ENCODE results near the gene PYROXD2.
A peak's percentile ranks its signal among the peaks of the same experiment; 100 is the strongest.

Gene PYROXD2

DNA sequence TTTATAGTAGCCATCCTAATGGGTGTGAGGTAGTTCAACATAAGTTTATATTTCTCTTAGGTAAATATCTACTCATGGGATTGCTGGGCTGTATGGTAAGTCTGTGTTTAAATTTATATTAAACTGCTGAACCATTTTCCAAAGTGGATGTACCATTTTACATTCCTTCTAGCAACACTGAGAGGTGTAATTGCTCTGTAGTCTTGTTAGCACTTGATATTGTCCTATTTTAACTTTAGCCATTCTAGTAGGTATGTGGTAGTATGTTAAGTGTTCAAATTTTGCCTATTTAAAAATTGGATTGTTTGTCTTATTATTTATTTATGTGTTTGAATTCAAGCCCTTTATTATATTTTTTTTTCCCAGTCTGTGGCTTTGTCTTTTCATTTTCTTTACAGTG is 34.3 kb upstream of the PYROXD2 start:
- no peak for DNase-seq (ENCODE audit: low read depth)
- no peak overlapping the region for H3K4me3 ChIP-seq (ENCODE audit: low read depth, low read length)
- TF ChIP-seq, protein P1, sequence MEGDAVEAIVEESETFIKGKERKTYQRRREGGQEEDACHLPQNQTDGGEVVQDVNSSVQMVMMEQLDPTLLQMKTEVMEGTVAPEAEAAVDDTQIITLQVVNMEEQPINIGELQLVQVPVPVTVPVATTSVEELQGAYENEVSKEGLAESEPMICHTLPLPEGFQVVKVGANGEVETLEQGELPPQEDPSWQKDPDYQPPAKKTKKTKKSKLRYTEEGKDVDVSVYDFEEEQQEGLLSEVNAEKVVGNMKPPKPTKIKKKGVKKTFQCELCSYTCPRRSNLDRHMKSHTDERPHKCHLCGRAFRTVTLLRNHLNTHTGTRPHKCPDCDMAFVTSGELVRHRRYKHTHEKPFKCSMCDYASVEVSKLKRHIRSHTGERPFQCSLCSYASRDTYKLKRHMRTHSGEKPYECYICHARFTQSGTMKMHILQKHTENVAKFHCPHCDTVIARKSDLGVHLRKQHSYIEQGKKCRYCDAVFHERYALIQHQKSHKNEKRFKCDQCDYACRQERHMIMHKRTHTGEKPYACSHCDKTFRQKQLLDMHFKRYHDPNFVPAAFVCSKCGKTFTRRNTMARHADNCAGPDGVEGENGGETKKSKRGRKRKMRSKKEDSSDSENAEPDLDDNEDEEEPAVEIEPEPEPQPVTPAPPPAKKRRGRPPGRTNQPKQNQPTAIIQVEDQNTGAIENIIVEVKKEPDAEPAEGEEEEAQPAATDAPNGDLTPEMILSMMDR (IDR thresholded peaks at IDR 0.05; ENCODE audit: low read depth, low read length, missing control alignments) = no peak
- in situ Hi-C loops (cut with HindIII; ENCODE audit: low sequenced_read_pairs) = no loop called here

DNA sequence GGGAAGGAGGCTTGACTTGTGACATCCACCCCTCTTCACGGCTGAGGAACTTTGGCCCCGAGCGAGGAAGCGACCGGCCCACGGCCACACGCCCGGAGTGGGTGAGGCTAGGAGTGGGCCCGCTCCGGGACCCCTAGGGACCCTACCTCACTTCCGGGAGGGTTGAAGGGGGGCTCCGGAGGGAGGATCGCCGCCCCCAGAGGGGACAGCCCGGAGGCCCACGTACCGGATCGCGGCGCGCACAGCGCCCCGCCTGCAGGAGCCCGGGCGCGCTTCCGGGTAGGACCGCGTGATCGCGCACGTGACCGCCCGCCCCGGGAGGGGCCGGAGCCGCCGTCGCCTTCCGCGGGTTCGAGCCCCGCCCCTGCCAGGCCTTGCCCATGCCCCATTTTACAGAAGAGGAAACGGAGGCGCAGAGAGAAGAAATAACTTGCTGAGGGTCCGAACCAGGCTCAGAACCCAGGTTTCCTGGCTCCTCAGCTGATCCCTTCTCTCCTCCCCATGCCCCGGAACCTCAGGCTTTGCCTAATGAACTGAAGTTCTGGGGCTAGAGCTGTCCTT is 31.8 kb upstream of the PYROXD2 start, which contains the start of gene HPS1:
Gene HPS1, minus strand, starts transcription at position 275 of the 561 bp plus-strand sequence. CDS start 3,695 bp downstream, outside the sequence.
- in situ Hi-C loops (cut with HindIII; ENCODE audit: low sequenced_read_pairs) = no loop called here
- H3K4me3 ChIP-seq (ENCODE audit: low read depth, low read length) = peak within 1 kb of the TSS; percentile 79
- TF ChIP-seq, protein P1 (IDR thresholded peaks at IDR 0.05; ENCODE audit: low read depth, low read length, missing control alignments) = no peak
- no peak for DNase-seq (ENCODE audit: low read depth)

DNA sequence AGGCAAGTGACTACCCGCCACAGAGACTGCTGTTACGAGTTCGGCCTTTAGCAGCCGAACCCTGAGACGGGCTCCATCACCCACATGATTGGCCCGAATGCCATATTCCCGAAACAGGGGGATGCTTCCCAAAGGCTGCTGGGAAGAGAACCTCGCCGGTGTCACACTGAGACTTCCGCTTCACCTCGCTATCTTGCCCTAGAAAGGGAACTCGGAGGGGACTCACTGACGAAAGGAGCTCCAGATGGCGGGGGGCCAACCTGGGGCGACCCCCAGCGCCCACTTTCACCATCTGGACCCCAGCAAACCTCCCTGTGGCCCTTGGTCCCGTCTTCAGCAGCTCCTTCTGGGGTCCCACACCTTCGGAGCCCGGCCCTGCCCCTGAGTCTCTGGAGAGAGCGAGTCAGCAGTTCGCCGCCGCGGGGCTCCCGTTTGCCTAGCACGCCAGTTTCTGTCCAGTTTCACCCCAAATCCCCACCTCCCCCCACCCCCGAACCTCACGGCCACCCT is 31.2 kb upstream of the PYROXD2 start:
- in situ Hi-C loops (cut with HindIII; ENCODE audit: low sequenced_read_pairs) = no loop called here
- TF ChIP-seq, protein P1 (IDR thresholded peaks at IDR 0.05; ENCODE audit: low read depth, low read length, missing control alignments) = no peak
- no peak for DNase-seq (ENCODE audit: low read depth)
- peak overlapping the region; percentile 79 for H3K4me3 ChIP-seq (ENCODE audit: low read depth, low read length)

DNA sequence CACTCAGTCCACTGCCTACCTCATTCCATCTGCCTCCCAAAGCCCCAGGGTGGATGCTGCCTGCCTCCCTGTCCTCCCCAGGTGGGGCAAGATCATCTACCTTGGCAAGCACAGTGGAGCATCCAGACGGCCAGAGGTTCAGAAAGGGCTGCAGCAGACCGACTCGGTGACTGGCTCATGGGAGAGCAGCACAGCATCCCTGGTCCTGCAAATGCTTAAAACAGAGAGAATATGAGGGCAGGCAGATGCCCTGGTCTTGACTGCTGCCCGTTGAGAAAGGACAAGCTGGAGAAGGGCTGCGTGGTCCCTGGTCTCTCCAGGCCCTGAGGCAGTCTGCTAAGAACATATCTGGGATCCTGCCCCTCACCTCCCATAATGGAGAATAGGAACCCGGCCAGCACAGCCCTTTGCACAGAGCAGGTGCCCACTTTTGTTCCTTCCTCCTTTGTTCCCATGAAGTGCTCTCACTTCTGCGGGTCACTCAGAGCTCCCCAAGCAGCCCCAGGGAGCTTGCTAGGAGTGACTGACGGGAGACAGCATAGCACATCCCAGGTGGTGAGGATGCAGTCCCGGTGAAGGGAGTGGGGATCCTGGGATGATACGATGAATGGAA is 30.3 kb upstream of the PYROXD2 start:
- no peak for DNase-seq (ENCODE audit: low read depth)
- peak overlapping the region; percentile 79 for H3K4me3 ChIP-seq (ENCODE audit: low read depth, low read length)
- TF ChIP-seq, protein P1 (IDR thresholded peaks at IDR 0.05; ENCODE audit: low read depth, low read length, missing control alignments) = no peak
- in situ Hi-C loops (cut with HindIII; ENCODE audit: low sequenced_read_pairs) = no loop called here

DNA sequence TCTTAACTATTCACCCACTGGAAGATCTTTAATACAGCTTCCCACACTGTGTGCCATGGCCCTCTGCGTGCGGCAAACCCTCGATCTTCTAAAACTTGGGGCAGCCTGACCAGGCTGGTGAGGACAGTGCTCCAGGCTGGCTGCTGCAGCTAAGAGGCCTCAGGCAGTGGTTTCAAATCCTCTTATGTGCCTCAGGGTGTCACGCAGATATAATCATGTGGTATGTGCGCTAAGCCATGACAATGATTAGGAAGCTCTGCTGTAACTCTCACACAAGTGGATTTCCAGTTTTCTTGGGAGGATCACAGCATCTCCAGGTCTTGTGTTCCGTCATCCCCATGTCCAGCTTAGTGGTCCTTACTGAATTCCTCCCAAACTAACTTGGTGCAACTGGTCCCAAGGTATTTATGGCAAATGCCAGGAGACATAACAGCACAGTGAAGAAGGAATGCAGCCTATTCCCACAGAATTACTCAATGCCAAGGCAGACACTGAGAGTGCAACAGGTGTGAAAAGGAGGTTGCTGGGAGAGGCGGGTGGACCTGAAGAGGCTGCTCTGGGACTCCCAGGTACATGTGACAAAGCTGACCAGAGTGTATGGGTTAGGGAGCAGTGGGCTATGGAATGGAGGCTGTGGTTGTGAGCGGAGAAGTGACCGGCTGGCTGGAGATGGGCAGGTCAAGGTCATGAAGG is 29.5 kb upstream of the PYROXD2 start:
- in situ Hi-C loops (cut with HindIII; ENCODE audit: low sequenced_read_pairs) = no loop called here
- H3K4me3 ChIP-seq (ENCODE audit: low read depth, low read length) = no peak overlapping the region
- DNase-seq (ENCODE audit: low read depth) = no peak
- TF ChIP-seq, protein P1 (IDR thresholded peaks at IDR 0.05; ENCODE audit: low read depth, low read length, missing control alignments) = no peak

DNA sequence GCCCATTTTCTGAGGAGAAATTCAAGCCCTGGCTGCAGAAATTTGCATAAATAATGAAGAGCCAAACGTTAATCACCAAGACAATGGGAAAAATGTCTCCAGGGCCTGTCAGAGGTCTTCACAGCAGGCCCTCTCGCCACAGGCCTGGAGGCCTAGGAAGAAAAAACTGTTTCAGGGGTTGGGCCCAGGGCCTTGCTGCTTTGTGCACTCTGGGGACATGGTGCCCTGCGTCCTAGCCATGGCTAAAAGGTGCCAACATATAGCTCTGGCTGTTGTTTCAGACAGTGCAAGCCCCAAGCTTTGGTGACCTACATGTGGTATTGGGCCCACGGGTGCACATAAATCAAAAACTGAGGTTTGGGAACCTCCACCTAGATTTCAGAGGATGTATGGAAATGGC is 23.7 kb upstream of the PYROXD2 start:
- DNase-seq (ENCODE audit: low read depth) = no peak
- in situ Hi-C loops (cut with HindIII; ENCODE audit: low sequenced_read_pairs) = no loop called here
- no peak overlapping the region for H3K4me3 ChIP-seq (ENCODE audit: low read depth, low read length)
- TF ChIP-seq, protein P1 (IDR thresholded peaks at IDR 0.05; ENCODE audit: low read depth, low read length, missing control alignments) = no peak

Measured in astrocyte of the cerebellum (primary cell).